ENCODE results near the gene KCP. TPM values are rescaled to one million over a fixed set of nuclear protein-coding genes. Genes with fewer than 3 reads are reported as not detected.
A peak's percentile ranks its signal among the peaks of the same experiment; 100 is the strongest.

The KCP gene
- total RNA-seq, 2 donors from 2014 or later, result 0.21 TPM; not detected in 1

- Mint-ChIP-seq H3K4me3 (no peak overlapping the region), H3K27ac (no peak overlapping the region), H3K9me3 (no peaks in the 10 kb centered on the region), H3K36me3 (ENCODE audit: insufficient read depth in 2 of 2) (peaks cover 2 to 3% of the 10 kb centered on the region in 2 donors), H3K27me3 (ENCODE audit: low read depth) (peaks cover 16% of the 10 kb centered on the region), H3K4me1 (ENCODE audit: low read depth) (peaks cover 38% of the 10 kb centered on the region)
- DNase-seq (no peak), ATAC-seq (replicated peaks in 1 of 2) (no peak)
Observed at GRCh38 chr7:128935342-128935730, 24.8 kb upstream of the KCP start.

- no peaks in the 10 kb centered on the region for H3K9me3 Mint-ChIP-seq
- no peak overlapping the region for H3K27ac Mint-ChIP-seq
- peaks cover 2 to 3% of the 10 kb centered on the region in 2 donors for H3K36me3 Mint-ChIP-seq (ENCODE audit: insufficient read depth in 2 of 2)
- no peak overlapping the region for H3K4me3 Mint-ChIP-seq
- DNase-seq (no peak), ATAC-seq (replicated peaks in 1 of 2) (no peak)
- peaks cover 16% of the 10 kb centered on the region for H3K27me3 Mint-ChIP-seq (ENCODE audit: low read depth)
- peaks cover 31% of the 10 kb centered on the region for H3K4me1 Mint-ChIP-seq (ENCODE audit: low read depth)
Observed at GRCh38 chr7:128934361-128935341, 24.1 kb upstream of the KCP start.

- H3K4me1 Mint-ChIP-seq (ENCODE audit: low read depth), result peaks cover 20% of the 10 kb centered on the region
- H3K36me3 Mint-ChIP-seq (ENCODE audit: insufficient read depth in 2 of 2), result peaks cover 0 to 3% of the 10 kb centered on the region in 2 donors
- peak overlapping the region; percentile 76 for H3K27ac Mint-ChIP-seq
- peaks cover 12% of the 10 kb centered on the region for H3K27me3 Mint-ChIP-seq (ENCODE audit: low read depth)
- H3K9me3 Mint-ChIP-seq, result no peaks in the 10 kb centered on the region
- DNase-seq (peak; percentile 44 to 60), ATAC-seq (replicated peaks in 1 of 2) (peak; percentile 73 to 82)
- H3K4me3 Mint-ChIP-seq, result peak overlapping the region; percentile 76 to 80
Observed at GRCh38 chr7:128933180-128933891, 22.8 kb upstream of the KCP start.

GRCh38 chr7:128932862-128933179 lies 22.3 kb upstream of the KCP start:
- Mint-ChIP-seq H3K36me3 (ENCODE audit: insufficient read depth in 2 of 2) (peaks cover 0 to 3% of the 10 kb centered on the region in 2 donors), H3K4me1 (ENCODE audit: low read depth) (peaks cover 19% of the 10 kb centered on the region), H3K27ac (no peak overlapping the region), H3K4me3 (peak overlapping the region in 1 of 2 donors; percentile 80), H3K9me3 (no peaks in the 10 kb centered on the region), H3K27me3 (ENCODE audit: low read depth) (peaks cover 10% of the 10 kb centered on the region)
- DNase-seq, result no peak
- no peak for ATAC-seq (replicated peaks in 1 of 2)

GRCh38 chr7:128931965-128932861 lies 21.7 kb upstream of the KCP start:
- ATAC-seq (replicated peaks in 1 of 2) (no peak), DNase-seq (no peak)
- Mint-ChIP-seq H3K27me3 (ENCODE audit: low read depth) (peaks cover 7% of the 10 kb centered on the region), H3K27ac (no peak overlapping the region), H3K4me3 (no peak overlapping the region), H3K36me3 (ENCODE audit: insufficient read depth in 2 of 2) (peaks cover 0 to 3% of the 10 kb centered on the region in 2 donors), H3K9me3 (no peaks in the 10 kb centered on the region), H3K4me1 (ENCODE audit: low read depth) (peaks cover 16% of the 10 kb centered on the region)

GRCh38 chr7:128931190-128931798 lies 20.8 kb upstream of the KCP start:
- H3K4me1 Mint-ChIP-seq (ENCODE audit: low read depth), result peaks cover 11% of the 10 kb centered on the region
- no peaks in the 10 kb centered on the region for H3K27me3 Mint-ChIP-seq (ENCODE audit: low read depth)
- no peak overlapping the region for H3K4me3 Mint-ChIP-seq
- H3K36me3 Mint-ChIP-seq (ENCODE audit: insufficient read depth in 2 of 2), result no peaks in the 10 kb centered on the region
- H3K9me3 Mint-ChIP-seq, result no peaks in the 10 kb centered on the region
- no peak overlapping the region for H3K27ac Mint-ChIP-seq
- no peak for DNase-seq
- no peak for ATAC-seq (replicated peaks in 1 of 2)

GRCh38 chr7:128928882-128929788 lies 18.6 kb upstream of the KCP start:
- Mint-ChIP-seq H3K27ac (no peak overlapping the region), H3K4me1 (ENCODE audit: low read depth) (peaks cover 11% of the 10 kb centered on the region), H3K9me3 (no peaks in the 10 kb centered on the region), H3K4me3 (no peak overlapping the region), H3K36me3 (ENCODE audit: insufficient read depth in 2 of 2) (no peaks in the 10 kb centered on the region), H3K27me3 (ENCODE audit: low read depth) (peaks cover 6% of the 10 kb centered on the region)
- DNase-seq, result no peak
- no peak for ATAC-seq (replicated peaks in 1 of 2)

- Mint-ChIP-seq H3K36me3 (ENCODE audit: insufficient read depth in 2 of 2) (no peaks in the 10 kb centered on the region), H3K4me1 (ENCODE audit: low read depth) (peaks cover 7% of the 10 kb centered on the region), H3K27ac (no peak overlapping the region), H3K9me3 (no peaks in the 10 kb centered on the region), H3K4me3 (no peak overlapping the region), H3K27me3 (ENCODE audit: low read depth) (peaks cover 8% of the 10 kb centered on the region)
- DNase-seq (no peak), ATAC-seq (replicated peaks in 1 of 2) (no peak)
Observed at GRCh38 chr7:128928159-128928813, 17.8 kb upstream of the KCP start.

GRCh38 chr7:128924707-128925588 lies 14.4 kb upstream of the KCP start:
- Mint-ChIP-seq H3K36me3 (ENCODE audit: insufficient read depth in 2 of 2) (no peaks in the 10 kb centered on the region), H3K9me3 (no peaks in the 10 kb centered on the region), H3K27ac (no peak overlapping the region), H3K27me3 (ENCODE audit: low read depth) (peaks cover 19% of the 10 kb centered on the region), H3K4me1 (ENCODE audit: low read depth) (no peaks in the 10 kb centered on the region), H3K4me3 (no peak overlapping the region)
- no peak for ATAC-seq (replicated peaks in 1 of 2)
- DNase-seq, result no peak

GRCh38 chr7:128923411-128923800 lies 12.9 kb upstream of the KCP start:
- H3K36me3 Mint-ChIP-seq (ENCODE audit: insufficient read depth in 2 of 2), result no peaks in the 10 kb centered on the region
- no peak overlapping the region for H3K27ac Mint-ChIP-seq
- no peaks in the 10 kb centered on the region for H3K9me3 Mint-ChIP-seq
- DNase-seq (no peak), ATAC-seq (replicated peaks in 1 of 2) (no peak)
- peaks cover 33% of the 10 kb centered on the region for H3K27me3 Mint-ChIP-seq (ENCODE audit: low read depth)
- H3K4me1 Mint-ChIP-seq (ENCODE audit: low read depth), result no peaks in the 10 kb centered on the region
- H3K4me3 Mint-ChIP-seq, result no peak overlapping the region
